Measurements from ENCODE around the gene DLGAP1. TPM values are rescaled to one million over a fixed set of nuclear protein-coding genes. Genes with fewer than 3 reads are reported as not detected.

Gene DLGAP1
- total RNA-seq, 3 donors from 2014 or later, result 0.96 to 17.6 (median 5.2) TPM

- peaks cover 0 to 8% of the 10 kb centered on the region in 2 donors for H3K9me3 ChIP-seq
- DNase-seq (ENCODE audit: low spot score in 2 of 2), result no peak
- no peaks in the 10 kb centered on the region for H3K4me1 ChIP-seq
- intact Hi-C loops (cut with DNase I; ENCODE audit: low total_unique reads), result no loop called here
- no peak for TF ChIP-seq POLR2AphosphoS5 (IDR thresholded peaks at IDR 0.05)
- no peaks in the 10 kb centered on the region for H3K36me3 ChIP-seq
- no peak overlapping the region for H3K4me3 ChIP-seq
- H3K27ac ChIP-seq, result no peak overlapping the region
- no peaks in the 10 kb centered on the region for H3K27me3 ChIP-seq
Measured at GRCh38 chr18:3782901-3783300, 672.2 kb downstream of the DLGAP1 start.

- TF ChIP-seq POLR2A (IDR thresholded peaks at IDR 0.05) (no peak), CTCF (IDR thresholded peaks at IDR 0.05) (no peak), POLR2AphosphoS5 (IDR thresholded peaks at IDR 0.05) (no peak)
- intact Hi-C loops (cut with DNase I; ENCODE audit: low total_unique reads), result no loop called here
- no peak overlapping the region for H3K27ac ChIP-seq
- no peak overlapping the region for H3K4me3 ChIP-seq
- no peaks in the 10 kb centered on the region for H3K36me3 ChIP-seq
- peaks cover 0 to 6% of the 10 kb centered on the region in 2 donors for H3K4me1 ChIP-seq
- no peaks in the 10 kb centered on the region for H3K27me3 ChIP-seq
- H3K9me3 ChIP-seq, result no peaks in the 10 kb centered on the region
- no peak for DNase-seq (ENCODE audit: low spot score in 2 of 2)
Measured at GRCh38 chr18:3777719-3778118, 677.4 kb downstream of the DLGAP1 start.

- H3K27ac ChIP-seq, result no peak overlapping the region
- no peaks in the 10 kb centered on the region for H3K27me3 ChIP-seq
- TF ChIP-seq POLR2AphosphoS5 (IDR thresholded peaks at IDR 0.05), result no peak
- TF ChIP-seq POLR2A (IDR thresholded peaks at IDR 0.05), result no peak
- TF ChIP-seq CTCF (IDR thresholded peaks at IDR 0.05), result no peak
- H3K36me3 ChIP-seq, result no peaks in the 10 kb centered on the region
- H3K4me3 ChIP-seq, result no peak overlapping the region
- DNase-seq (ENCODE audit: low spot score in 2 of 2), result no peak
- peaks cover 0 to 6% of the 10 kb centered on the region in 2 donors for H3K4me1 ChIP-seq
- H3K9me3 ChIP-seq, result no peaks in the 10 kb centered on the region
- intact Hi-C loops (cut with DNase I; ENCODE audit: low total_unique reads), result no loop called here
Measured at GRCh38 chr18:3777122-3777521, 678.0 kb downstream of the DLGAP1 start.

GRCh38 chr18:3775996-3776395, 679.1 kb downstream of the DLGAP1 start:
- no peak overlapping the region for H3K27ac ChIP-seq
- H3K4me1 ChIP-seq, result peaks cover 2 to 6% of the 10 kb centered on the region in 2 donors
- DNase-seq (ENCODE audit: low spot score in 2 of 2), result no peak
- no peaks in the 10 kb centered on the region for H3K9me3 ChIP-seq
- intact Hi-C loops (cut with DNase I; ENCODE audit: low total_unique reads), result no loop called here
- H3K36me3 ChIP-seq, result no peaks in the 10 kb centered on the region
- TF ChIP-seq POLR2A (IDR thresholded peaks at IDR 0.05) (no peak), CTCF (IDR thresholded peaks at IDR 0.05) (no peak), POLR2AphosphoS5 (IDR thresholded peaks at IDR 0.05) (no peak)
- H3K4me3 ChIP-seq, result no peak overlapping the region
- no peaks in the 10 kb centered on the region for H3K27me3 ChIP-seq

- peak in 1 of 3 donors; percentile 14 for TF ChIP-seq CTCF (IDR thresholded peaks at IDR 0.05)
- TF ChIP-seq POLR2AphosphoS5 (IDR thresholded peaks at IDR 0.05), result no peak
- no peak for TF ChIP-seq POLR2A (IDR thresholded peaks at IDR 0.05)
- no peak overlapping the region for H3K27ac ChIP-seq
- no peak for DNase-seq (ENCODE audit: low spot score in 2 of 2)
- no peaks in the 10 kb centered on the region for H3K36me3 ChIP-seq
- H3K4me1 ChIP-seq, result peaks cover 4 to 6% of the 10 kb centered on the region in 2 donors
- H3K4me3 ChIP-seq, result no peak overlapping the region
- intact Hi-C loops (cut with DNase I; ENCODE audit: low total_unique reads), result no loop called here
- no peaks in the 10 kb centered on the region for H3K27me3 ChIP-seq
- H3K9me3 ChIP-seq, result no peaks in the 10 kb centered on the region
Measured at GRCh38 chr18:3773303-3773702, 681.8 kb downstream of the DLGAP1 start.

All from breast epithelium (tissue), 4 donors.